ENCODE results near the gene DLX2. TPM values are rescaled to one million over a fixed set of nuclear protein-coding genes. Genes with fewer than 3 reads are reported as not detected.

The DLX2 gene
- total and polyA plus RNA-seq, 10 of the 15 experiments (the other 5 are each of a cell fraction or from before 2014, with no cell fraction given): 0.03 TPM; not detected in 9

- ChIA-PET POLR2A (no interaction called here), RAD21 (ENCODE audit: unreplicated experiment) (interaction anchor here (1.6 kb wide), 1 partner anchor 26 kb away, joined by 3 read pairs; no protein-coding TSS in a partner anchor), SMC1A (ENCODE audit: uncharacterized antibody, unreplicated experiment) (no interaction called here), CTCF (interaction anchor here (0.7 to 1.6 kb wide), 2 partner anchors 111 to 428 kb away, joined by 3 to 6 read pairs; no protein-coding TSS in a partner anchor)
- H3K4me1 ChIP-seq (ENCODE audit: control insufficient read depth, insufficient read depth, low read length): no peaks in the 10 kb centered on the region
- 34% methylated on average over 5 of the region's 5 CpGs for WGBS (ENCODE audit: insufficient coverage, insufficient replicate concordance, low lambda C conversion rate, missing lambda C conversion rate)
- BruUV-seq (replicated peaks): no TSS peak
- no peak overlapping the region for H3K9ac ChIP-seq (ENCODE audit: control insufficient read depth, insufficient read depth, low read length)
- in situ Hi-C loops (cut with MboI): no loop called here
- H3K4me3 ChIP-seq: no peak overlapping the region
- peaks cover 0 to 2% of the 10 kb centered on the region in 2 experiments; a peak in 2 of 4 replicates for H3K27me3 ChIP-seq (replicated peaks in 1 of 2; ENCODE audit: control insufficient read depth in 2 of 2, insufficient read depth in 2 of 2, low read length in 1 of 2)
- H3K36me3 ChIP-seq (ENCODE audit: control insufficient read depth in 2 of 2, insufficient read depth in 2 of 2, low read length in 1 of 2): no peaks in the 10 kb centered on the region
- H3K27ac ChIP-seq (ENCODE audit: control insufficient read depth, insufficient read depth): no peak overlapping the region
- no peaks in the 10 kb centered on the region for H3K79me2 ChIP-seq (ENCODE audit: control insufficient read depth, insufficient read depth, low read length)
- no peaks in the 10 kb centered on the region for H3K9me3 ChIP-seq (replicated peaks; ENCODE audit: control insufficient read depth, insufficient read depth, low read length)
- intact Hi-C loops (cut with micrococcal nuclease; ENCODE audit: unreplicated experiment): no loop called here
- H2AFZ ChIP-seq (ENCODE audit: control insufficient read depth, low read depth, low read length): no peak overlapping the region
- ATAC-seq (no peak), DNase-seq (ENCODE audit: low read depth, low spot score) (no peak), FAIRE-seq (no peak)
- no peaks in the 10 kb centered on the region for H4K20me1 ChIP-seq (ENCODE audit: control insufficient read depth, insufficient read depth)
- TF ChIP-seq, protein P1, sequence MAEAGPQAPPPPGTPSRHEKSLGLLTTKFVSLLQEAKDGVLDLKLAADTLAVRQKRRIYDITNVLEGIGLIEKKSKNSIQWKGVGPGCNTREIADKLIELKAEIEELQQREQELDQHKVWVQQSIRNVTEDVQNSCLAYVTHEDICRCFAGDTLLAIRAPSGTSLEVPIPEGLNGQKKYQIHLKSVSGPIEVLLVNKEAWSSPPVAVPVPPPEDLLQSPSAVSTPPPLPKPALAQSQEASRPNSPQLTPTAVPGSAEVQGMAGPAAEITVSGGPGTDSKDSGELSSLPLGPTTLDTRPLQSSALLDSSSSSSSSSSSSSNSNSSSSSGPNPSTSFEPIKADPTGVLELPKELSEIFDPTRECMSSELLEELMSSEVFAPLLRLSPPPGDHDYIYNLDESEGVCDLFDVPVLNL (IDR thresholded peaks at IDR 0.05; ENCODE audit: low read depth, low read length): no peak
- TF ChIP-seq REST (IDR thresholded peaks at IDR 0.05; ENCODE audit: low read depth, low read length): no peak
- TF ChIP-seq STAT1 (conservative IDR thresholded peaks at IDR 0.05): no peak
- TF ChIP-seq, protein P2, sequence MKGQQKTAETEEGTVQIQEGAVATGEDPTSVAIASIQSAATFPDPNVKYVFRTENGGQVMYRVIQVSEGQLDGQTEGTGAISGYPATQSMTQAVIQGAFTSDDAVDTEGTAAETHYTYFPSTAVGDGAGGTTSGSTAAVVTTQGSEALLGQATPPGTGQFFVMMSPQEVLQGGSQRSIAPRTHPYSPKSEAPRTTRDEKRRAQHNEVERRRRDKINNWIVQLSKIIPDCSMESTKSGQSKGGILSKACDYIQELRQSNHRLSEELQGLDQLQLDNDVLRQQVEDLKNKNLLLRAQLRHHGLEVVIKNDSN (IDR thresholded peaks at IDR 0.05; ENCODE audit: borderline replicate concordance, extremely low read length, insufficient read depth, low read depth, low read length): no peak
- no peak for TF ChIP-seq MYB (IDR thresholded peaks at IDR 0.05; ENCODE audit: borderline replicate concordance, low read depth, low read length)
- TF ChIP-seq ASH2L (IDR thresholded peaks at IDR 0.05; ENCODE audit: borderline replicate concordance, low read depth): no peak
- TF ChIP-seq WRNIP1 (IDR thresholded peaks at IDR 0.05; ENCODE audit: borderline replicate concordance, low read depth, low read length): no peak
- no peak for TF ChIP-seq LARP7 (IDR thresholded peaks at IDR 0.05)
- no peak overlapping the region for H3K4me2 ChIP-seq (ENCODE audit: control insufficient read depth, insufficient read depth)
These were observed 29.2 kb upstream of the DLX2 start for GRCh38 chr2:172131713-172132555.
